ENCODE measurements around the gene RTTN. TPM values are rescaled to one million over a fixed set of nuclear protein-coding genes. Genes with fewer than 3 reads are reported as not detected.

RTTN gene
- total and polyA plus RNA-seq, 4 donors, result 1.1 to 14.3 (median 8.8) TPM

DNA sequence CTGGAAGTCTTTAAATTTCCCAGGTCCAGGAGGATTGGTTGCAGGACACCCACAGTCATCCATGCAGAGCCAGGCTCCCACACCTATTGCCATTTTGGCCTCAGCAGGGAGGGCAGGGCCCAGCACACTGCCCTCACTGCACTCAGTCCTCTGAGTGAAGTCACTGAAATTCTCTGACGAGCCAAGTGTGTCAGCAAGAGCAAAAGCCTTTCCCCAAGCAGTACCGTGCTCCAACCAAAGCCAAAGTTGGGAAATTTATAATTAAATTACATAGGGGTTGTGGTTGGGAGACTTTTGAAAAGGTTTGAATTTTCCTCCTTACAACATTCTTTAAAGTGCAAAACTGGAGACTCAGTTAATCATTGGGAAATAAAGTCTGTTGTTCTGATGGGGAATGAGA is 159.3 kb downstream of the RTTN start:
- TF ChIP-seq TAF1 (conservative IDR thresholded peaks at IDR 0.05), result no peak
- no peak for TF ChIP-seq RAD21 (IDR thresholded peaks at IDR 0.05)
- TF ChIP-seq, protein P1, sequence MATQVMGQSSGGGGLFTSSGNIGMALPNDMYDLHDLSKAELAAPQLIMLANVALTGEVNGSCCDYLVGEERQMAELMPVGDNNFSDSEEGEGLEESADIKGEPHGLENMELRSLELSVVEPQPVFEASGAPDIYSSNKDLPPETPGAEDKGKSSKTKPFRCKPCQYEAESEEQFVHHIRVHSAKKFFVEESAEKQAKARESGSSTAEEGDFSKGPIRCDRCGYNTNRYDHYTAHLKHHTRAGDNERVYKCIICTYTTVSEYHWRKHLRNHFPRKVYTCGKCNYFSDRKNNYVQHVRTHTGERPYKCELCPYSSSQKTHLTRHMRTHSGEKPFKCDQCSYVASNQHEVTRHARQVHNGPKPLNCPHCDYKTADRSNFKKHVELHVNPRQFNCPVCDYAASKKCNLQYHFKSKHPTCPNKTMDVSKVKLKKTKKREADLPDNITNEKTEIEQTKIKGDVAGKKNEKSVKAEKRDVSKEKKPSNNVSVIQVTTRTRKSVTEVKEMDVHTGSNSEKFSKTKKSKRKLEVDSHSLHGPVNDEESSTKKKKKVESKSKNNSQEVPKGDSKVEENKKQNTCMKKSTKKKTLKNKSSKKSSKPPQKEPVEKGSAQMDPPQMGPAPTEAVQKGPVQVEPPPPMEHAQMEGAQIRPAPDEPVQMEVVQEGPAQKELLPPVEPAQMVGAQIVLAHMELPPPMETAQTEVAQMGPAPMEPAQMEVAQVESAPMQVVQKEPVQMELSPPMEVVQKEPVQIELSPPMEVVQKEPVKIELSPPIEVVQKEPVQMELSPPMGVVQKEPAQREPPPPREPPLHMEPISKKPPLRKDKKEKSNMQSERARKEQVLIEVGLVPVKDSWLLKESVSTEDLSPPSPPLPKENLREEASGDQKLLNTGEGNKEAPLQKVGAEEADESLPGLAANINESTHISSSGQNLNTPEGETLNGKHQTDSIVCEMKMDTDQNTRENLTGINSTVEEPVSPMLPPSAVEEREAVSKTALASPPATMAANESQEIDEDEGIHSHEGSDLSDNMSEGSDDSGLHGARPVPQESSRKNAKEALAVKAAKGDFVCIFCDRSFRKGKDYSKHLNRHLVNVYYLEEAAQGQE (IDR thresholded peaks at IDR 0.05), result no peak
- no peak for TF ChIP-seq FOXA1 (IDR thresholded peaks at IDR 0.05)
- no peak for TF ChIP-seq GABPA (IDR thresholded peaks at IDR 0.05 in 1 of 2, conservative IDR thresholded peaks at IDR 0.05 in 1 of 2)
- no peak overlapping the region for H3K9ac ChIP-seq (ENCODE audit: low read depth in 1 of 2, low read length in 2 of 2)
- H3K27me3 ChIP-seq (ENCODE audit: control insufficient read depth in 4 of 4, insufficient read depth in 4 of 4, low read length in 3 of 4), result no peaks in the 10 kb centered on the region
- no peaks in the 10 kb centered on the region for H3K9me3 ChIP-seq (ENCODE audit: control insufficient read depth in 4 of 4, low read length in 3 of 4)
- H3K4me3 ChIP-seq (ENCODE audit: low read depth in 1 of 3, low read length in 3 of 3), result no peak overlapping the region
- H3K27ac ChIP-seq (ENCODE audit: low read depth in 1 of 2, low read length in 2 of 2), result no peak overlapping the region
- 94% methylated on average over 2 of the region's 2 CpGs for WGBS
- H3K4me1 ChIP-seq (ENCODE audit: control insufficient read depth in 4 of 4, insufficient read depth in 4 of 4, low read length in 3 of 4), result peaks cover 0 to 6% (median 0%) of the 10 kb centered on the region in 4 donors
- peaks cover 2 to 7% (median 2%) of the 10 kb centered on the region in 4 donors for H3K36me3 ChIP-seq (ENCODE audit: control insufficient read depth in 4 of 4, insufficient read depth in 3 of 4, low read depth in 1 of 4, low read length in 3 of 4)
- DNase-seq (ENCODE audit: low spot score), result no peak

DNA sequence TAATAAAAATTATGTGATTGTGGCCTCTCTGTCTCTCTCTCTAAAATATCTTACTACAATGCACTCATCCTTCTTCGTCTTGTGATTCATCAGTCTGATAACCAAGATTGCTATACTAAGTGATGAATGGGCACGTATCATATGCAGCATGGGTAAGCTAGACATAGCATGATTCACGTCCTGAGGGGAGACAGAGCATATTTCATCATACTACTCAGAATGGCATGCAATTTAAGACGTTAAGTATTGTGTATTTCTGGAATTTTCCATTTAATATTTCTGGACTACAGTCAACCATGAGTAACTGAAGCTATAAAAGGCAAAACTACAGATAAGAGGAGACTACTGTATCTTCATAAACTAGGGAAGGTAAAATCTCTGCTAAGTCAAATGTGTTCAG is 160.9 kb downstream of the RTTN start:
- Histone ChIP-seq H3K27me3 (ENCODE audit: control insufficient read depth in 4 of 4, insufficient read depth in 4 of 4, low read length in 3 of 4) (no peaks in the 10 kb centered on the region), H3K36me3 (ENCODE audit: control insufficient read depth in 4 of 4, insufficient read depth in 3 of 4, low read depth in 1 of 4, low read length in 3 of 4) (peaks cover 0 to 4% (median 2%) of the 10 kb centered on the region in 4 donors), H3K4me1 (ENCODE audit: control insufficient read depth in 4 of 4, insufficient read depth in 4 of 4, low read length in 3 of 4) (peaks cover 0 to 6% (median 0%) of the 10 kb centered on the region in 4 donors), H3K9me3 (ENCODE audit: control insufficient read depth in 4 of 4, low read length in 3 of 4) (no peaks in the 10 kb centered on the region), H3K27ac (ENCODE audit: low read depth in 1 of 2, low read length in 2 of 2) (no peak overlapping the region), H3K9ac (ENCODE audit: low read depth in 1 of 2, low read length in 2 of 2) (no peak overlapping the region), H3K4me3 (ENCODE audit: low read depth in 1 of 3, low read length in 3 of 3) (no peak overlapping the region)
- TF ChIP-seq RAD21 (IDR thresholded peaks at IDR 0.05) (no peak), FOXA2 (IDR thresholded peaks at IDR 0.05) (no peak), FOXA1 (IDR thresholded peaks at IDR 0.05) (no peak), YY1 (IDR thresholded peaks at IDR 0.05) (no peak), SP1 (IDR thresholded peaks at IDR 0.05) (no peak), RXRA (IDR thresholded peaks at IDR 0.05) (no peak)
- TF ChIP-seq, protein P2, sequence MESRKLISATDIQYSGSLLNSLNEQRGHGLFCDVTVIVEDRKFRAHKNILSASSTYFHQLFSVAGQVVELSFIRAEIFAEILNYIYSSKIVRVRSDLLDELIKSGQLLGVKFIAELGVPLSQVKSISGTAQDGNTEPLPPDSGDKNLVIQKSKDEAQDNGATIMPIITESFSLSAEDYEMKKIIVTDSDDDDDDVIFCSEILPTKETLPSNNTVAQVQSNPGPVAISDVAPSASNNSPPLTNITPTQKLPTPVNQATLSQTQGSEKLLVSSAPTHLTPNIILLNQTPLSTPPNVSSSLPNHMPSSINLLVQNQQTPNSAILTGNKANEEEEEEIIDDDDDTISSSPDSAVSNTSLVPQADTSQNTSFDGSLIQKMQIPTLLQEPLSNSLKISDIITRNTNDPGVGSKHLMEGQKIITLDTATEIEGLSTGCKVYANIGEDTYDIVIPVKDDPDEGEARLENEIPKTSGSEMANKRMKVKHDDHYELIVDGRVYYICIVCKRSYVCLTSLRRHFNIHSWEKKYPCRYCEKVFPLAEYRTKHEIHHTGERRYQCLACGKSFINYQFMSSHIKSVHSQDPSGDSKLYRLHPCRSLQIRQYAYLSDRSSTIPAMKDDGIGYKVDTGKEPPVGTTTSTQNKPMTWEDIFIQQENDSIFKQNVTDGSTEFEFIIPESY (IDR thresholded peaks at IDR 0.05), result no peak
- 70% methylated on average over 4 of the region's 4 CpGs for WGBS
- no peak for DNase-seq (ENCODE audit: low spot score)

DNA sequence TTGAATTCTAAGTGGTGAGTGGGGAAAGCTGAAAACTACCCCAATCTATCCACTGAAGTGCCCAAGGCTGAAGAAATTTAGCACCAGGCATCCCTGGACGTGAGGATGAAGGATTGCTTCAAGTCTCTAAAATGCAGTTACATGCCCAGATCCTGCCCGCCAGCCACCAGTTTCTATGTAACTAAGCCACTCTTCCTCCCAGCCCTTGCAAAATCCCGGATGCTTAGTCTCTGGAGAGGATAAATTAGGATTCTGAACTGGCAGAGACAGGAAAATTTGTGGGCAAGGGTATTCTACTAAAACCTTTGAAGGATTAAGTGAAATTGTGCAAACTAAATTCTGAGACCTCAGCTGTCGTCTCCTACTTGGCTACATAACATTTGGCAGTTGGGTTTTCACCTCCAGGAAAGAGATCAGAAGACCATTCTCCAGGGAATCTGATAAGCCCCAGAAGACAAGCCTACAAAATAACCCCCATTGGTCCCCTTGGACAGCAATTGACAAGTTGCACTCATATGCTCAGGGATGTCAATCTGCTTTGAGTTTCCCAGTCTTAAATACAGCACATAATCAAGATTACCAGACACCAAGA is 163.9 kb downstream of the RTTN start:
- WGBS, result 96% methylated on average over 4 of the region's 4 CpGs
- no peaks in the 10 kb centered on the region for H3K9me3 ChIP-seq (ENCODE audit: control insufficient read depth in 4 of 4, low read length in 3 of 4)
- H3K36me3 ChIP-seq (ENCODE audit: control insufficient read depth in 4 of 4, insufficient read depth in 3 of 4, low read depth in 1 of 4, low read length in 3 of 4), result peaks cover 2 to 5% (median 4%) of the 10 kb centered on the region in 4 donors
- no peak overlapping the region for H3K9ac ChIP-seq (ENCODE audit: low read depth in 1 of 2, low read length in 2 of 2)
- no peak overlapping the region for H3K4me3 ChIP-seq (ENCODE audit: low read depth in 1 of 3, low read length in 3 of 3)
- TF ChIP-seq, protein P3, sequence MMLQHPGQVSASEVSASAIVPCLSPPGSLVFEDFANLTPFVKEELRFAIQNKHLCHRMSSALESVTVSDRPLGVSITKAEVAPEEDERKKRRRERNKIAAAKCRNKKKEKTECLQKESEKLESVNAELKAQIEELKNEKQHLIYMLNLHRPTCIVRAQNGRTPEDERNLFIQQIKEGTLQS (IDR thresholded peaks at IDR 0.05), result no peak
- TF ChIP-seq, protein P2 (IDR thresholded peaks at IDR 0.05), result no peak
- no peak for TF ChIP-seq RXRA (IDR thresholded peaks at IDR 0.05)
- TF ChIP-seq FOXA1 (IDR thresholded peaks at IDR 0.05), result no peak
- H3K4me1 ChIP-seq (ENCODE audit: control insufficient read depth in 4 of 4, insufficient read depth in 4 of 4, low read length in 3 of 4), result no peaks in the 10 kb centered on the region
- no peak overlapping the region for H3K27ac ChIP-seq (ENCODE audit: low read depth in 1 of 2, low read length in 2 of 2)
- no peaks in the 10 kb centered on the region for H3K27me3 ChIP-seq (ENCODE audit: control insufficient read depth in 4 of 4, insufficient read depth in 4 of 4, low read length in 3 of 4)
- DNase-seq (ENCODE audit: low spot score), result no peak
